Ovary (tissue), 9 donors: Measurements from ENCODE around the gene TRAM2. TPM values are rescaled to one million over a fixed set of nuclear protein-coding genes. Genes with fewer than 3 reads are reported as not detected.
A peak's percentile ranks its signal among the peaks of the same experiment; 100 is the strongest.

Experiments used
- DNase-seq, 5 donors: peaks; one replicate each; pipeline ENCODE4 v3.0.0-alpha.2; 2019 to 2020
- H3K27ac ChIP-seq, 2 donors: fragments of 200-600 bp; one replicate each; pipeline versions ENCODE4 v1.5.1 to v1.8.0; 2019 to 2022
- H3K27me3 ChIP-seq: fragments of 200-600 bp; one replicate; pipeline ENCODE4 v1.8.0; 2022
- H3K36me3 ChIP-seq: fragments of 200-600 bp; sonication (generic); one replicate; pipeline ENCODE4 v1.5.1; 2019
- H3K4me1 ChIP-seq: one replicate; pipeline ENCODE4 v1.8.1; 2013; ENCODE audit warnings: mild to moderate bottlenecking, moderate library complexity; ENCODE audit not compliant: insufficient read depth
- H3K4me3 ChIP-seq: fragments of 200-600 bp; sonication (generic); one replicate; pipeline ENCODE4 v1.5.1; 2017
- H3K9me3 ChIP-seq, 2 donors: fragments of 200-600 bp in 1 of 2; sonication (generic) in 1 of 2; one replicate each; pipeline versions ENCODE4 v1.5.1 to v1.8.1; 2013 to 2019; ENCODE audit warnings: mild to moderate bottlenecking in 1 of 2, moderate library complexity in 1 of 2
- EP300 ChIP-seq: sonication (generic); formaldehyde crosslinking; IDR thresholded peaks from one replicate; pipeline ENCODE4 v1.6.1; 2017; ENCODE audit warnings: antibody characterized with exemption
- POLR2A ChIP-seq: fragments of 450-650 bp; IDR thresholded peaks from one replicate; pipeline ENCODE4 v1.6.1; 2017; ENCODE audit warnings: antibody characterized with exemption, mild to moderate bottlenecking, moderate library complexity
- WGBS, 3 donors: extraction: QIAGEN DNeasy Blood & Tissue Kit in 1 of 3; methylation state at CpG; one replicate each; pipeline versions ENCODE4 v1.1.5 to v1.1.7; 2013 to 2017; 5-methylcytosine and 5-hydroxymethylcytosine counted together
- intact Hi-C, 4 donors: fragments of 100-400 bp; cut with DNase I; formaldehyde crosslinking; loops; one replicate each; pipeline versions ENCODE4 v1.11.0 to v1.15.1; 2022 to 2023
- polyA plus RNA-seq, 2 donors: library from polyadenylated mRNA; stranded (reverse); fragments of 200-250 nt in 1 of 2; fragments of 350-450 nt in 1 of 2; fragmentation: Illumina TruSeq in 1 of 2; extraction: RNeasy Lipid Tissue Mini Kit (QIAGEN cat#74804) in 1 of 2; gene quantifications; one replicate each; pipeline ENCODE4 v1.2.3, GENCODE V29; 2013 to 2014
- total RNA-seq, 7 donors: library from RNA; depleted of rRNA in 2 of 7; stranded (reverse); fragments of >200 nt in 2 of 7; fragmentation: NEBNext Ultra II Directional in 3 of 7; extraction: Animal tissue kit (Norgen Biotek cat#: 25700) in 3 of 7; gene quantifications; one replicate each; pipeline versions ENCODE4 v1.1.0 to v1.2.4, GENCODE V29; 2016 to 2023
- TF ChIP-seq, protein P1 (sequence below), 3 donors: fragments of 450-650 bp in 2 of 3; fragments of 200-600 bp in 1 of 3; IDR thresholded peaks; one replicate each; pipeline versions ENCODE4 v1.5.1 to v1.8.0; 2016 to 2022; ENCODE audit warnings: antibody characterized with exemption in 3 of 3, mild to moderate bottlenecking in 1 of 3
- donor health status: DM: no; HTN: no; CAD: no; lungs with moderate emphysema.
- donor health status: DM: no; HTN: no; CAD: no.
- donor health status: Bipolar disorder and iron deficiency.
- donor health status: DM: yes; HTN: yes; CAD: no.
- donor health status: DM: no; HTN: no; CAD: no.
- donor health status: DM: yes; HTN: yes; CAD: no.

Gene TRAM2
- total and polyA plus RNA-seq, 9 donors: 7.7 to 36.9 (median 22.0) TPM

DNA sequence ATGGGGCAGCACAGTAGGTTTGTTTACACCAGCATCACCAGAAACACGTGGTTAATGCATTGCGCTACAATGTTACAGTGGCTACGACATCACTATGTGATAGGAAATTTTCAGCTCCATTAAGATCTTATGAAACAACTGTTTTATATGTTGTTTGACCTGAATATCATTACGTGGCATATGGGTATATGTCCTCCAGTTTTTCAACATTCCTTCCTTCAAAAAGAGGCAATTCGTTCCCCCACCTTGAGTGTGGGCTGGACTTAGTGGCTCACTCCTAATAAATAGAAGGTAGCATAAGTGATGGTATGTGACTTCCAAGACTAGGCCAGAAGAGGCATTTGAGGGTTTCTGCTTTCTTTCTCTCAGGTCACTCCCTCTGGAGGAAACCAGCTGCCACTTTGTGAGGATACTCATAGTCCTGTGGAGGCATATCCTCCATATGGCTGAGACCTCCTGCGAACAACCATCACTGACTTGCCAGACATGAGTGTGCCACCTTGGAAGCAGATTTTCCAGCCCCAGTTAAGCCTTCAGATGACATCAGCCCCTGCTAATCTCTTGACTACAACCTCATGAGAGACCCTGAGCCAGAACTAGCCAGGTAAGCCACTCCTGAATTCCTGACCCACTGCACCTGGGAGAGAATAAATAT, 2.3 kb upstream of the TRAM2 start:
- no peaks in the 10 kb centered on the region for H3K27me3 ChIP-seq
- H3K36me3 ChIP-seq: no peaks in the 10 kb centered on the region
- no peak overlapping the region for H3K27ac ChIP-seq
- DNase-seq: no peak
- H3K4me1 ChIP-seq: peaks cover 5% of the 10 kb centered on the region
- no peak overlapping the region for H3K4me3 ChIP-seq
- intact Hi-C loops: loop anchor here (5.0 to 10.0 kb wide), 4 partner anchors 62 to 162 kb away; partner anchors contain the start of gene EFHC1 (in 1 of the 4)
- 94 to 97% (median 94%) methylated on average over 6 of the region's 6 CpGs for WGBS, 3 donors
- no peaks in the 10 kb centered on the region for H3K9me3 ChIP-seq
- TF ChIP-seq, protein P1, sequence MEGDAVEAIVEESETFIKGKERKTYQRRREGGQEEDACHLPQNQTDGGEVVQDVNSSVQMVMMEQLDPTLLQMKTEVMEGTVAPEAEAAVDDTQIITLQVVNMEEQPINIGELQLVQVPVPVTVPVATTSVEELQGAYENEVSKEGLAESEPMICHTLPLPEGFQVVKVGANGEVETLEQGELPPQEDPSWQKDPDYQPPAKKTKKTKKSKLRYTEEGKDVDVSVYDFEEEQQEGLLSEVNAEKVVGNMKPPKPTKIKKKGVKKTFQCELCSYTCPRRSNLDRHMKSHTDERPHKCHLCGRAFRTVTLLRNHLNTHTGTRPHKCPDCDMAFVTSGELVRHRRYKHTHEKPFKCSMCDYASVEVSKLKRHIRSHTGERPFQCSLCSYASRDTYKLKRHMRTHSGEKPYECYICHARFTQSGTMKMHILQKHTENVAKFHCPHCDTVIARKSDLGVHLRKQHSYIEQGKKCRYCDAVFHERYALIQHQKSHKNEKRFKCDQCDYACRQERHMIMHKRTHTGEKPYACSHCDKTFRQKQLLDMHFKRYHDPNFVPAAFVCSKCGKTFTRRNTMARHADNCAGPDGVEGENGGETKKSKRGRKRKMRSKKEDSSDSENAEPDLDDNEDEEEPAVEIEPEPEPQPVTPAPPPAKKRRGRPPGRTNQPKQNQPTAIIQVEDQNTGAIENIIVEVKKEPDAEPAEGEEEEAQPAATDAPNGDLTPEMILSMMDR (IDR thresholded peaks at IDR 0.05): no peak
- TF ChIP-seq POLR2A (no peak), EP300 (no peak)

DNA sequence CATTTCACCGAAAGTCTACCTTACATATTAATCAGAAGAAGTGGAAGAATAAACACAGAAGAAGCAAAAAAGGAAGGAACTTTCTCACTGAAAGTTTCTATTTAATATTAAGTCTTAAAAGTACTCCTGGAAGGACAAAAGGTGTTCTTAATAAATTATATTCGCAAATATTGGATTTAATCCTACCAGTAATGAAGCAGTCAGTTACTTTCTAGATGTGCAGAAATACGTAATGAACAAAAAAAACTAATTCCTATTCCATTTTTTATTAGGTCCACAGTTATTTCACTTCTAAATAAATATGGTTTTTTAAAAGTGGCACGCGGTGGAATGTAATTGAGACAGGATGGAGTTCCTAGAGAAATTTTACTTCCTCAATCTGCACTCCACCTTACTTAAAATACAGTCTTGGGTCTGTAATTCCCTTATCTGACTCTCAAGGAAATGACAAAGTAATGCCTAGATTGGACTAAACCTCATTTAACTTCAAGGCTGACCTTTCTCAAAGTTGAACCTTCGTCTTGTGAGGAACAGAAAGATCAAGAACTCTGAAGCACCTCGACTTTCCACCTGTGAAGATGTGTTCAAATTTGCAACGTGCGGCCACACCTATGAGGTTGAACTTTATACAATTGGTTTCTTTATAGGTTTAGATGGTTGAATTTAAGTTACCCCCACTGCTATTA, 1.1 kb upstream of the TRAM2 start:
- Histone ChIP-seq H3K4me1 (peaks cover 11% of the 10 kb centered on the region), H3K36me3 (no peaks in the 10 kb centered on the region), H3K9me3 (no peaks in the 10 kb centered on the region), H3K27ac (peak overlapping the region; percentile 97 to 99), H3K27me3 (no peaks in the 10 kb centered on the region), H3K4me3 (peak overlapping the region; percentile 80)
- intact Hi-C loops: loop anchor here (5.0 to 10.0 kb wide), 4 partner anchors 61 to 161 kb away; partner anchors contain the start of gene EFHC1 (in 1 of the 4)
- TF ChIP-seq, protein P1 (IDR thresholded peaks at IDR 0.05): no peak
- TF ChIP-seq POLR2A: no peak
- TF ChIP-seq EP300: no peak
- DNase-seq: no peak
- 57 to 59% (median 58%) methylated on average over 9 of the region's 9 CpGs for WGBS, 3 donors

DNA sequence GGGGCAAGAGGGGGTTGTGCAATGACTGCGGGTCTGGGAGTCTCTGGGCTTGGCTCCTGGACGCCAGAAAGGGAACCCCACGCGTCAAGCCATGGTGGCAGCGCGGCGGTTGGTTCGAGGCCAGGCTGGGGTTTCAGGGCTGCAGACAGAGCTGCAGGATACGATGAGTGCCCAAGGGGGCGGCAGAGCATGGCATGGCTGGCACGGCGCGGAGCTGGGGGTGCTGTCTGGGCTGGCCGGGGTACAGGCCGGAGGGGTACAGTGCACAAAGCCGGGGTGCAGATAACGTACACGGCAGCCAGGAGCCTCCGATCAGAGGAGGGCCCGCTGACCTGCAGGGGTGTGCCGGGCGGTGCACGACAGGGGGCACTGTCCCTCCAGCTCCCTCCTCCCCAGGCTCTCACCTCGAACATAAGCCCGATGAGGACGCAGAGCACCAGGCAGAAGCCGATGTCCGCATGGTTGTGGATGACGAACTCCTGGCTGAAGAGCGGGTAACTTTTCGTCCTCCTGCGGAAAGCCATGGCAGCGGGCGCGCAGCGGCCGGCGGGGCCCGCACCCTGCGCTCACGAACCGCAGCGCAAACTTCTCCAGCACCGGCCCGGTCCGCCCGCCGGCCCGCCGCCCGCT, 353 bp downstream of the TRAM2 start:
- DNase-seq: peak; percentile 64 to 75 (median 71)
- intact Hi-C loops: loop anchor here (5.0 to 10.0 kb wide), 4 partner anchors 59 to 159 kb away; partner anchors contain the start of gene EFHC1 (in 1 of the 4)

DNA sequence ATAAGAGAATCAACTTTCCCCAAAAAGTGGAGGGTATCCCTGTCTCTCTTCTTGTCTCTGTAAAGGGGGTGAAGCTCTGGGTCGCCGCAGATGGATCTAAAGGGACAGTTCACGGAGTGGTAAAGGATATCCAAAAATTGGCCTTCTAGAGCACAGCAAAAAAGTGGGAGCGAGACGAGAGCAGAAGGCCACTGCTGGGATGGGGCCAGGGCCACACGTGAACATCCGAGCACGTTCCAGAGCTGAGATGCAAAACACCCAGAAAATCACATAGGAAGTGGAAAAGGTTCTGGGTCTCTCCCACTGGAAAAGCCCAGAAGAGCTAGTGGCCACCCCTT, 837 bp downstream of the TRAM2 start:
- H3K4me1 ChIP-seq: peaks cover 11% of the 10 kb centered on the region
- TF ChIP-seq EP300 (no peak), POLR2A (no peak)
- TF ChIP-seq, protein P1 (IDR thresholded peaks at IDR 0.05): no peak
- intact Hi-C loops: loop anchor here (5.0 to 10.0 kb wide), 4 partner anchors 59 to 159 kb away; partner anchors contain the start of gene EFHC1 (in 1 of the 4)
- peak overlapping the region; percentile 80 for H3K4me3 ChIP-seq
- no peaks in the 10 kb centered on the region for H3K9me3 ChIP-seq
- peak overlapping the region; percentile 38 to 47 for H3K27ac ChIP-seq
- peak in 2 of 5 donors; percentile 50 to 70 for DNase-seq
- H3K36me3 ChIP-seq: no peaks in the 10 kb centered on the region
- WGBS, 3 donors: 6 to 9% (median 7%) methylated on average over 8 of the region's 8 CpGs
- H3K27me3 ChIP-seq: no peaks in the 10 kb centered on the region

More for the DNA sequence above, 353 bp downstream of the TRAM2 start:
- TF ChIP-seq, protein P1 (IDR thresholded peaks at IDR 0.05): peak in 2 of 3 donors; percentile 45 to 58
- TF ChIP-seq POLR2A: peak; percentile 52
- TF ChIP-seq EP300: no peak
- Histone ChIP-seq H3K36me3 (no peaks in the 10 kb centered on the region), H3K4me3 (peak overlapping the region; percentile 80), H3K27ac (peak overlapping the region; percentile 38 to 48), H3K27me3 (no peaks in the 10 kb centered on the region), H3K9me3 (no peaks in the 10 kb centered on the region), H3K4me1 (peaks cover 11% of the 10 kb centered on the region)
- WGBS, 3 donors: 0% methylated on average over 22 to 51 of the region's 51 CpGs
